HG02678 (cell line): Measurements from ENCODE around the gene PLPP2.
"Not testable (repeated sequence)": the region's sequence is repeated elsewhere in the genome, so short reads cannot be mapped to it uniquely, and the experiment has no call there.

Source experiments
- ATAC-seq: cut with Tn5 transposase; IDR thresholded peaks from one replicate; pipeline ENCODE4 v1.9.1; 2021; ENCODE audit warnings: mild to moderate bottlenecking, moderate library complexity; ENCODE audit not compliant: unreplicated experiment

The PLPP2 gene

DNA sequence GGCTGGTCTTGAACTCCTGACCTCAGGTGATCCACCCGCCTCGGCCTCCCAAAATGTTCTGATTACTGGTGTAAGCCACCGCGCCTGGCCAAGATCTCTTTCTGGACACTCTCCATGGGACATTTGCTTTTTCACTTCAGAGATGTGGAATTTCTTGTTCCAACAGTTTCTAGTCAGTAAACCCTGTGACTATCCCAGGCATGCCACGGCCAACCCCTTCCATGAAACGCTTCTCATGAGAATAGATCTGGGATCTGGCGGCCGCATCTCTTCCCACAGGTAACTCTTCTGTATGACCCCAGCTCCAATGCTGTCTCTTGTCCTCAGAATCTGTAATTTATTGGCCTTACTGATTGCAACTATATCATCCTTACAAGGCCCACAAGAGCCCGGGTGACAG is 16.2 kb downstream of the PLPP2 start:
- ATAC-seq, result no peak

DNA sequence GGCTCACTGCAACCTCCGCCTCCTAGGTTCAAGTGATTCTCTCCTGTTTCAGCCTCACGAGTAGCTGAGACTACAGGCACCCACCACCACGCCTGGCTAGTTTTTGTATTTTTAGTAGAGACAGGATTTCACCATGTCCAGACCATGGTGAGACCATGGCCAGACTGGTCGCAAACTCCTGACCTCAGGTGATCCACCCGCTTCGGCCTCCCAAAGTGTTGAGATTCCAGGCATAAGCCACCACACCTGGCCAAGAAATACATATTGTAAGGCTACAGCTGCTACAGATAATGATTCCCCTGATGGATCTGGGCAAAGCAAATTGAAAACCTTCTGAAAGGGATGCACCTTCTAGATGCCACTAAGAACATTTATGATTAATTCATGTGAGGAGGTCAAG is 17.8 kb downstream of the PLPP2 start:
- ATAC-seq, result no peak

GRCh38 chr19:271856-272255 is 19.3 kb downstream of the PLPP2 start:
- ATAC-seq, result no peak

DNA sequence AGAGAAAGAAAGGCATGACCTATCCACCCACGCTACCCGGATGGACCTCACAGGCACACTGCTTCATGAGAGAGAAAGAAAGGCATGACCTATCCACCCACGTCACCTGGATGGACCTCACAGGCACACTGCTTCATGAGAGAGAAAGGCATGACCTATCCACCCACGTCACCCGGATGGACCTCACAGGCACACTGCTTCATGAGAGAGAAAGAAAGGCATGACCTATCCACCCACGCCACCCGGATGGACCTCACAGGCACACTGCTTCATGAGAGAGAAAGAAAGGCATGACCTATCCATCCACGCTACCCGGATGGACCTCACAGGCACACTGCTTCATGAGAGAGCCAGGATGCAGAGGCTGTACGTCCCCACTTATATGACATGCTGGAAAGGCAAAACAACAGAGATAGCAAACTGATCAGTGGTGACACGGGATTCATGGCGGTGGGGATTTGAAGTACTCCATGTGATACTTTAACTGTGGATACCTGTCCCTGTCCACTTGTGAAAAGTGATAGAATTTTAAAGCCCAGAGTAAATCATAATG is 20.4 kb downstream of the PLPP2 start:
- not testable (repeated sequence) for ATAC-seq

GRCh38 chr19:269241-269640 is 22.0 kb downstream of the PLPP2 start:
- ATAC-seq, result no peak

GRCh38 chr19:262125-262524 is 29.1 kb downstream of the PLPP2 start:
- ATAC-seq, result no peak

DNA sequence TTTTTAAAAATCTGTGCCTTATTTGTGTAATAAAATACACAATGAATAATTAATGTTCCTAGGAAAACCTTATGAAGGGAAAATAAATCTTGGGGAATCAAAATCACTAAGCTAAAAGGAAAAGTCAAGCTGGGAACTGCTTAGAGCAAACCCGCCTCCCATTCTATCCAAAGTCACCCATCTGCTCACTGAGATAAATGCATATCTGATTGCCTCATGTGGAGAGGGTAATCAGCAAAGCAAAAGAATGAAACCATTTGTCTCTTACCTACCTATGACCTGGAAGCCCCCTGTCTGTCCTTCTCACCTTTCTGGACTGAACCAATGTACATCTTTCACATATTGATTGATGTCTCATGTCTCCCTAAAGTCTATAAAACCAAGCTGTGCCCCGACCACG is 34.4 kb downstream of the PLPP2 start:
- ATAC-seq, result not testable (repeated sequence)

DNA sequence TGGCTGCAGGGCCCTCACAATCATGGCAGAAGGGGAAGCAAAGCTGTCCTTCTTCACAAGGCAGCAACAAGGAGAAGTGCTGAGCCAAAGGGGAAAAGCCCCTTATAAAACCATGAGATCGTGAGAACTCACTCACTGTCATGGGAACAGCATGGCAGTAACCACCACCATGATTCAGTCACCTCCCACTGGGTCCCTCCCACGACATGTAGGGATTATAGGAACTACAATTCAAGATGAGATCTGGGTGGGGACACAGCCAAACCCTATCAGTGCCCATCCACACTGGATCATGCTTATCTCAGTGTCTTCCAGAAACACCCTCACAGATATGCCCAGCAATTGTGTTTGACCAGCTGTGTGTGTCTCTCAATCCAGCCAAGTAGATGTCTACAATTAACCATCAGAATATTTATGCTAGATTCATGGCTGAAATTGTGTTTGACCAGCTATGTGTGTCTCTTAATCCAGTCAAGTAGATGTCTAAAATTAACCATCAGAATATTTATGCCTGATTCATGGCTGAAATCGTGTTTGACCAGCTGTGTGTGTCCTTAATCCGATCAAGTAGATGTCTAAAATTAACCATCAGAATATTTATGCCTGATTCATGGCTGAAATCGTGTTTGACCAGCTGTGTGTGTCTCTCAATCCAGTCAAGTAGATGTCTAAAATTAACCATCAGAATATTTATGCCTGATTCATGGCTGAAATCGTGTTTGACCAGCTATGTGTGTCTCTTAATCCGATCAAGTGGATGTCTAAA is 38.6 kb downstream of the PLPP2 start:
- ATAC-seq, result not testable (repeated sequence)

GRCh38 chr19:246551-246950 is 44.7 kb downstream of the PLPP2 start:
- ATAC-seq, result no peak

- ATAC-seq, result not testable (repeated sequence)
These were observed 45.3 kb downstream of the PLPP2 start for GRCh38 chr19:245900-246299.

- ATAC-seq, result no peak
These were observed 45.7 kb downstream of the PLPP2 start for GRCh38 chr19:245457-245856.
